ENCODE results near the gene TMEM237.
"Not testable (repeated sequence)": the region's sequence is repeated elsewhere in the genome, so short reads cannot be mapped to it uniquely, and the experiment has no call there.

TMEM237 gene, protein sequence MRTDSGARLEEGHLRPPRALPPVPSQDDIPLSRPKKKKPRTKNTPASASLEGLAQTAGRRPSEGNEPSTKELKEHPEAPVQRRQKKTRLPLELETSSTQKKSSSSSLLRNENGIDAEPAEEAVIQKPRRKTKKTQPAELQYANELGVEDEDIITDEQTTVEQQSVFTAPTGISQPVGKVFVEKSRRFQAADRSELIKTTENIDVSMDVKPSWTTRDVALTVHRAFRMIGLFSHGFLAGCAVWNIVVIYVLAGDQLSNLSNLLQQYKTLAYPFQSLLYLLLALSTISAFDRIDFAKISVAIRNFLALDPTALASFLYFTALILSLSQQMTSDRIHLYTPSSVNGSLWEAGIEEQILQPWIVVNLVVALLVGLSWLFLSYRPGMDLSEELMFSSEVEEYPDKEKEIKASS

GRCh38 chr2:201643216-201643890 is at the start of gene TMEM237:
TSS of gene TMEM237 (minus strand) at chr2:201643503. CDS start at chr2:201643400, 103 bp downstream.
- peak; percentile 79 for DNase-seq

DNA sequence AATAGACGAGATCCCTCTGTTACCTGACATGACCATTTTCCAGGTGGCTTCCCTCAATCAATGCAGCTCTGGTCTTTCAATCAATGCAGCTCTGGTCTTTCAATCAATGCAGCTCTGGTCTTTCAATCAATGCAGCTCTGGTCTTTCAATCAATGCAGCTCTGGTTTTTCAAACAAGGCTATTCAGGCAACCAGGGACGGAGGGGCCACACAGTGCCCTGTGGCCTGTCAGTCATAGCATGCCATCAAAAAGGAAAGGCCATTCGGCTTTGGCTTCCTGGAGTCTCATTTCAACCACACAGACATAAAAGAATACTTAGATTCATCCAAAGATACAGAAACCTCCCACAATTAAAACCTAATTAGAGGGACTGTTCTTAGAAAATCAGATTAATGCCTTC is 41.9 kb upstream of the TMEM237 start:
- no peak for DNase-seq

GRCh38 chr2:201680743-201681142 is 37.4 kb upstream of the TMEM237 start:
- no peak for DNase-seq

- no peak for DNase-seq
Observed at GRCh38 chr2:201678401-201678800, 35.1 kb upstream of the TMEM237 start.

DNA sequence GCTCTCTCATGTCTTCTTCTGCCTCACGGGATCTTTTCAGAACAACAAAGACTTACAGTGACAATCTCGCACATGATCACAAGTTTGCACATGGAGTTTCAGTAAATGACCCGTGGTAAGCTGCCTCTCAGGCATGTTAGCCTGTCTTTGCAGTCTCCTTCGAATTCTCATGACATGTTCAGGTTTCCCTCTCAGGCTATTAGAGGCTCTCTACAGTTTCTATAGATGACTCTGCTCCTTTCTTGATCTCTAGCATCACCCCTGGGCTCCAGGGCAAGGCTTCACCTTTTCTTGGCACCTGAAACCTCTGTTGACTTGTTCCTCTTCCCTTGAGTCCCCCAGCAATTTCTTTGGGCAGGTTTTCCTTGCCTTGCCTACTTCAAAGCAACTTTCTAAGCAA is 32.2 kb upstream of the TMEM237 start:
- no peak for DNase-seq

DNA sequence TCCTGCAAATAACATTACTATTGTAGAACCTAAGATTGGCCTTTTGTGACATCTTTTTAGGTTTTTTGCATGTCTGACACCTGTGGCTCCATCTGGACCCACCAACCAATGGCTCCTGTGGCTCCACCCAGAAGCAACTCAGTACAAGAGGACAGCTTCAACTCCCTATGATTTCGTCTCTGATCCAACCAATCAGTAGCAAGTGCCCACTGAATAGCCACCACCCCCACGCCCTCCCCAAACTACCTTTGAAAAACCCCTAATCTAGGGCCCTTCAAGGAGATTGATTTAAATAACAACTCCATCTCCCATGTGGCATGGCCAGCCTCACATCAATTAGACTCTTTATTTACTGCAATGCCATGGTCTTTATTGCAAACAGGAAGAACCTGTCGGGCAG is 31.5 kb upstream of the TMEM237 start:
- no peak for DNase-seq

- DNase-seq, result no peak
Observed at GRCh38 chr2:201674298-201674697, 31.0 kb upstream of the TMEM237 start.

- DNase-seq, result no peak
Observed at GRCh38 chr2:201673546-201673945, 30.2 kb upstream of the TMEM237 start.

DNA sequence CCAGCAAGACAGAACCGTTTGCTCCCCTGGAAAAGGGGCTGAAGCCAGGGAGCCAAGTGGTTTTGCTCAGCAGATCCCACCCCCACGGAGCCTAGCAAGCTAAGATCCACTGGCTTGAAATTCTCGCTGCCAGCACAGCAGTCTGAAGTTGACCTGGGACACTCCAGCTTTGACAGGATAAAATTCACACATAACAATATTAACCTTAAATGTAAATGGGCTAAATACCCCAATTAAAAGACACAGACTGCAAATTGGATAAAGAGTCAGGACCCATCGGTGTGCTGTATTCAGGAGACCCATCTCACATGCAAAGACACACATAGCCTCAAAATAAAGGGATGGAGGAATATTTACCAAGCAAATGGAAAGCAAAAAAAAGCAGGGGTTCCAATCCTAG is 27.9 kb upstream of the TMEM237 start:
- not testable (repeated sequence) for DNase-seq

GRCh38 chr2:201669865-201670264 is 26.6 kb upstream of the TMEM237 start:
- no peak for DNase-seq

- DNase-seq, result no peak
Observed at GRCh38 chr2:201668402-201668910, 25.2 kb upstream of the TMEM237 start.

DNA sequence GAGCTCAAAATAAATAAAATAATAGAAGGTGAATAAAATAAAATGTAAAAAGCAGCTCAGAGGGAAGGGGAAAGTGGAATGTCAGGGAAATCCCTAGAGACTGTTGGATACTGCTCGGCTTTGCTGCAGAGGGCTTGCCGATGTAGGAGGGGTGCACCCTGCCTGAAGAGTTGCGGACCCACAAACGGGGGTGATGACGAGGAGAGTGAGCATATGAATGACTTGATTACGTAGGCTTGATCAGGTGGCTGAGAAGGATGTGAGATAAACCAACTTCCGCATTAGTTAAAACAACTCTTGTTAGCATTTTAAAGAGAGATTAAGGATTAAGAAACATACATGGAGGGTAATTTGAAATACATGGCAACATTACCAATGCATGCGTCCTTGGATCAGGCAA is 21.0 kb upstream of the TMEM237 start:
- DNase-seq, result no peak

DNA sequence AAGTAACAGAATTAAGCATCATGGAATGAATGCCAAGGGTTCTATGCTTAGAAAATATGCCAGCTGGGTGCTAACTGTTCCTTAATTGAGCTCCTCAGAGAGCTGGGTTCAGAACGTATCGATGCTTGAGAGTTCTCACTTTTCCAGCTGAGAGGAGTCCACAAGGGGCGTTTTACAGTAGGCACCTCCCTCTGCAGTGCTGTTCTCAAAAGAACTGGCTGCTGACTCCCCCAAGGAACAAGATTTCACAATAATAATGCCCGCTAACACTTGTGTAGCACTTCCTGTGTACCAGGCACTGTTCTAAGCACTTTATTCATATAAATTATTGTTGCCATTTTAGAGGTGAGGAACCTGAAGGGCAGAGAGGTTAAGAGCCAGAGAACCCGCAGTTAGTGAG is 18.1 kb upstream of the TMEM237 start:
- DNase-seq, result no peak

DNA sequence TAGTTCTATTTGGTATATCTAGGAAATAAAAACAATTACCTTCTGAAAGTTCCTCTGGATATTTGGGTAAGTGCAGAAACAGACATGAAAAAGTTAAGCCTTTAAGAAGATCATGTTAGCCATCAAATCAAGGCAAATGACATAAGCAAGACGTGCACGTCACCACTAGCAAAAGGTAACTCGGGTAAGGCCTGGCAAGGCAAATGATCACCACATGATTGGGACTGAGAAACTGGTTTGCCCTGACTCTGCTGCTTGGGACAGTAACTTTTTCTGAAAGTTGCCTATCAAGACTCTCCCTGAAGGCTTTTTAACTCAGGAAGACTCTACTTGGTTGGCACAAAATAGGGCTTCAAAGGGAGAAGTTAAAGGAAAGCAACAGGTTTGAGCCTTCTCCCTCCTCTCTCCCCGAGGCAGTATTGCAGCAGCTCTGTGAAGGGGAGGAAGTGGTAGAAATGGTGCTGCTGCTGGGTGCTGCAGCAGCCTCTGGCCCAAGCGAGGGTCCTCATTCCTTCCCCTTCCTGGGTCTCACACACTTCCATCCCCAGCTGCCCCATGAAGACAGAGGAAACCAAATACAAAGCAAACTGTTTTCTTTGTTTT is 17.1 kb upstream of the TMEM237 start:
- no peak for DNase-seq

- DNase-seq, result no peak
Observed at GRCh38 chr2:201656740-201657139, 13.4 kb upstream of the TMEM237 start.

DNA sequence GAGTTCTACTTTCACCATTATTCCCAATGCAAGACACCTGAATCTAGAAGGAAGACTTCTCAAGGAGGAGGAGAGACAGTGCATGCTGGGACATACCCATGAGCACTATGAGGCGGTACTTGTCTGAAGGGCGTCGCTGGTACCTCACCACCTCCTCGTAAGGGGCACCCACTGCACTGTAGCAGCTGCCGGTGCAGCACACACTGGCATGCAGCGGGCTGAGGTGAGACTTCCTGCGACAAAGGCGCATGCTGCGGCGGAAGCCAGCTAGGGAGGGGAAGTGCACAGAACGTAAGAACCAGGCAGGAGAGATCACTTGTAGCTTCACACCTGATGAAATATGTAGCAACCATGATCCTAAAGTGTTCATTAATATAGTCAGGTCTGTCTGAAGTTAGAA is 12.8 kb upstream of the TMEM237 start:
- DNase-seq, result no peak

- DNase-seq, result no peak
Observed at GRCh38 chr2:201654616-201655384, 11.5 kb upstream of the TMEM237 start.

DNA sequence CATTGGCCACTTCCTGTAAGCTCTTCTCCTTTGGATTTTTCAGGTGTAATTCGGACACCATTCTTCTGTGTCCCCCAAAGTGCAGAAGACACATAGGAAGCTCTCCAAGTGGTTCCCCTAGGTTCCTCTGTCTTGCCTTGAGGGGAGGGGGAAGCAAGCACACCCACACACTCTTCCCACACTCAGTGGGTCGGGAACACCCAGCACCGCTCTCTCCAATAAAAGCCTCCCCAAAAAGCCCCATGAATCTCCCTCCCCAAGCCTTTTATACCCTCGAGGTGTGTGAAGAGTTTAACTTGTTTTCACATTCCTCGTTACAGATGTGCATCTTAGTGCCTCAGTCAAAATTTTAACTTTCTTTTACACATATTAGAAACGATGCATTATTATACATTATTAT is 9.9 kb upstream of the TMEM237 start:
- no peak for DNase-seq

DNA sequence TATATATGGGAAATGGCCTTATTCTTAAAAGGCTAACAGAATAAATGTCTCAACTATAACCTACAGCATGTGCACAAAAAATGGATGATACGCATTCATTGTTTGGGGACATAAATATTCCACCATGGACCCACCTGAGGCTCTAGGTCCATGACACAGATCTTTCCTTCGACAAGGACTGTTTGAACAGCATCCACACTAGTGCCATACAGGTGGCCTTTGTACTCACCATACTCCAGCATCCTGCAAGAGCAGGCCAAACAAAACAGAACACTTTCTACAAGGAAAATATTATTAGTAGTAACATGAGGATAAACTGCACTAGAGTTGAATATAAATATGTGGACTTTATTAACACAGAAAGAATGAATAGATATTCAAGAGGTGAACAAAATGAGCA is 6.1 kb upstream of the TMEM237 start:
- no peak for DNase-seq

DNA sequence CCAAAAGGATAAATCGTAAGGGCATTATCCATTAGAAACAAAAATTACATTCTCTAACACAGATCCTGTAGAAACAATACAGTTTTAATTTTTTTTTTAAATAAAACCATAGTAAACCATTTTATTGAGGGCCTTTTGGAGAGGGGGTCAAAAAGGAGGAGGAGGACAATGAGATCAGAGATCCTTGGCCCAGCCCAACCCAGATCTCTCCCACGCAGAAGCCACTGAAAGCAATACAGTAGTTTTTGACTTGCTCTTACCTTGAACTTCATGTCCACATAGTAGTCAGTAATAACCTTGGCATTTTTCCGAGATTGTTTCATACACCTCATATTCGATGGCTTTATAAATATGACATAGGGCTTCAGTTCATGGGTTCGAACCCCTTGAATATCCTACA is 4.1 kb upstream of the TMEM237 start:
- no peak for DNase-seq

GRCh38 chr2:201644001-201644400 is 698 bp upstream of the TMEM237 start:
- DNase-seq, result no peak

DNA sequence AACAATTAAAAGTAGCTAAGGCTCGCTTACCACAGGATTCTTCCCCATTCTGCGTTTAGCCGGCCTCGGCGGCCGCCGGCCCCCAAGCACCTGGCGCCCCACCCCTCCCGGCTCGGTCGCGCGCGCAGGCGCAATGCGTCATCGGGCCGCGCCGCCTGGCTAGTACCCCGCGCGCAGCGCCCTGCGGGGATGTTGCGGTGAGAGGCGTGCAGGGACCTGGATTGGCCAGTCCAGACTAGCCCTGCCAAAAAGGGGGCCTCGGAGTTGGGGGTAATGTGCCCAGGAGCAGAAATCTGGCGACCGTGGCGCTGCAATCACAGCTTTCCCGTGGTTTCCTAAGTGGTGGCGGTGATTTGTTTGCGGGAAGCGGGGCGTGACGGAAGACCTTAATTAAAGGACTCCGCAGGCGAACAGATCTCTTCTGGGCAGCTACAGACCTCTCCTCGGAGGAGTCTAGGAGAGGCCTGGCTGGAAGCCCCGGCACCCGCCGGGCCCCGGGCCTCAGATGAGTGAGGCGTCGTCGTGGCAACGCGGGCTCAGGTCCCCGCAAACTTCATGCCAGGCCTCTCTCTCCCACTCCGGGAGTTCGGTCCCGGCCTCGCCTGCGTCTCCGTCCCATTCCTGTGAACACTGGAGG is 606 bp downstream of the TMEM237 start:
- peak; percentile 89 for DNase-seq

Data from left hindlimb (tissue), 1 donor.